DMS114 treated with DMSO at 0.1 percent for 48 hours (cell line): ENCODE measurements around the gene MTM1.

Experiments used
- DNase-seq: peaks from one replicate; lab custom pipeline; 2025; ENCODE audit not compliant: unreplicated experiment; lab: John Stamatoyannopoulos, UW

The MTM1 gene

DNA sequence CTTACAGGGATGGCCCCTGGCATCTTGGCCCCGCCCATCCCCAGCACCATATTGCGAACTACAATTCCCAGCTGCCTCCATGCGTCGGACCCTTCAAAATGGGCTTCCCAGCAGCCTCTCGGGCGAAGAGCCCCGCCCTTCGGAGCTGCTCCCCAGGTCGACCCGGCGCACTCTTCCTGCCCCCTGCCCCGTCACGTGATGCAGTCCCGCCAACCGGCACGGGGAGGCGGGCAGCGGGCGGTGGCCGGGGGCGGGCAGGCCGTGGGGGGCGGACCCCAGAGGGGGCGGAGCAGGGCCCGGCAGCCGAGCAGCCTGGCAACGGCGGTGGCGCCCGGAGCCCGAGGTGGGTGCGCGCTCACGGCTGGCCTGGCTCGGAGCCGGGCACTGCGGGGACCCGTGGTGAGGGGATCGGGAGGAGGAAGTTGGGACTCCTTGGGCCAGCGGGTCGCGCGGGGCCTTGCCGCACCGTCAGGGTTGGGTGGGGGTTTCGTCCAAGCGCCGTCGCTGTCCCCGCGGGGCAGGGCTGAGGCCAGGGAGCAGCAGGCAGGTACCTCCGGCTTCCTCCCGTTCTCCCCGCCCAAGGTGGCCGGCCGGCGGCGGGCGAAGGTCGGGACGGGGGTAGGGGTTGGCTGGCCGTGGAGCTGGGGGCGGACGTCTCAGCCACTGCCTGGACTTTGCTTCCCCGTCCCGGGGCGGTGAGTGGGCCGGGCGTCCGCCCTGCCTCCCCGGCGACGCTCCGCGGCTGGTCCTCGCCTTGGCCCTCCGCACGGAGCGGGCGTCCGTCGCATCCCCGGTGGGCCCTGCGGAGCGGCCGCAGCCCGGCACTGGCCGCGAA is at the start of gene MTM1:
MTM1 (plus strand) TSS at position 302 of the 835 bp plus-strand sequence. CDS start 23,994 bp downstream, outside the sequence.
- DNase-seq = peak; percentile 72

DNA sequence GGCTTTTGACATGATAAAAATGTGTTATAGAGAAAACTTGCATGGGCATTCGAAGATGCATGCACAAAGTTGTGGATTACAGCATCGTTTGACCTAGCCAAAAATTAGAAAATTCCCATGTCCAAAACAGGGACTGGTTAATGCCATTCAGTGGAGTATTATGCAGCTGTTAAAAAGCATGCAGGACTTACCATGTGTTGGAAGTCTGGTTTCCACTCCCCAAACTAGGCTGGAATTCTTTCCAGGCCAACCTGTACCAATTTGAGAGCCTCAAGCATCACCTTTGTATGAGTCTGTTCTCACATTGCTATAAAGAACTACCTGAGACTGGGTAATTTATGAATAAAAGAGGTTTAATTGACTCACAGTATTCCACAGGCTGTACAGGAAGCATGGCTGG is 45.9 kb upstream of the MTM1 start:
- no peak for DNase-seq

GRCh38 chrX:150525061-150525919 is 43.1 kb upstream of the MTM1 start:
- DNase-seq = no peak

DNA sequence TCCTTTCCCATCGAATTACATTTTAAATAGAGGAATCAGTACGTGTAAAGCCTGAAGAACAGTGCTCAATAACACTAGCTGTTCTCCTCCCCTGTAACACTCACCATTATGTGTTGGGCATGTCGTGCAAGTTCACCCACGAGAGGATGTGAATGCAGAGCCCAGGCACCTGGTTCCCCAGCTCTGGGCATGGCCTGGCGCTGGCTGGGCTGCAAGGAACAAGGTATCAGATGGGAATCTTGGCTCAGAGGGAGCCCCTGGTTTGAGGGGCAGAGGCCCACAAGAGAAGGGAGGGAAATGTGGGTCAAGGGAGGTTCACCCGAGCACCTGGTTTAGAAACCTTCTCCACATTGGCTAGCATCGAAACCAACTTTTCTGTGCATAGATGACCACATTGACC is 41.7 kb upstream of the MTM1 start:
- DNase-seq = no peak

DNA sequence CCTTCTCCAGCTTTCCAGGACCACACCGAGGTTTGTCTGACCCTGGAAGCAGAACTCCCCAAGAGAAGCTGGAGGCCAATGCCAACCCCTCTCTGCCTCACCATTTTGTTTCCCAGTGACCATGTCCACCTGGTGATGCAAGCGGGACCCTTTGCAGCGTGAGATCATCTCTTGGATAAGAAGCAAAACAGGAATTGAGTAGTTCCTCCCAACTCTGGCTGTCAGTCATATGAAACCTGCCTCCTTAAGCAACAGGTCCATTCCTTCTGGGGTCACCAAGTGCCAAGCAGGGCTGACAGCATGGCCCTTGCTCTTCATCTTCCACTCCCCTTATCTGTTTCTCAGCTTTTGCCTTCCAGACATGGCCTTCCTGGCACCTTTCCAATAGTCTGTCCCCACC is 41.3 kb upstream of the MTM1 start:
- no peak for DNase-seq

- DNase-seq = no peak
These were observed 38.8 kb upstream of the MTM1 start for GRCh38 chrX:150529587-150529986.

DNA sequence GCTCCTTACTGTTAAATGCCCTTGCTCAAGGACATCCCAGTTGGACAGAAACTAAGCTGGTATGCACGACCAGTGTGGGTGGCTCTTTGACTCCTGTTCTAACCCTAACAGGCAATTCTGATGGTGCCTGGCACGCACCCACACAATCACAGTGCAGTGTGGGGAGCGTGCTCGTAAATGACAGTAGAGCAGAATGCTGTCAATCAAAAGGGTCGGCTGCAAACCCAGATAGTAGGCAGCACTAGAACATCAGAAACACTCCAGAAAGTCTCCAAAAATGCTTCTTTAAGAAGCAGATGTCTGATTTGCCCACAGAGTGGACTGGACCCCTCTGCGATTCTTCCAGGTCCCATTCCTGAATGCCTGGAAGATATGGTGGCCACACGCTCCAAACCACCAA is 37.6 kb upstream of the MTM1 start:
- DNase-seq = no peak

GRCh38 chrX:150531467-150531866 is 37.0 kb upstream of the MTM1 start:
- DNase-seq = no peak

DNA sequence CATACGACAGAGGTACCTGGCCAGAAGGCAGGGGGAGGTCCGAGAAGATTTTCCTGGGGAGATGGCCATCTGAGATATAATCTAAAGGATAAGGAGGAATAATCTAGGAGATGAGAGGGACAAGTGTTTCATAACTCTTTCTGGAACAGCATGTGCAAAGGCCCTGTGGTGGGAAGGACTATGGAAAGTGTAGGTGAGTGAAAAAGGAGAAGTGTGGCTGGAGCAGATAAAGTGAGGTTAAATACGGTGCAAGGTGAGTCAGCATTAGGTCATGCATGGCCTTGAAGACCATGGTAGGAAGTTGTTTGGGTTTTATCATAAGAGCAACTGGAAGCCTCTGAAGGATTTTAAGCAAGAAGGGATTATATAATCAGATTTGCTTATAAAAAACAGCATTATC is 34.6 kb upstream of the MTM1 start:
- DNase-seq = no peak

- DNase-seq = no peak
These were observed 31.8 kb upstream of the MTM1 start for GRCh38 chrX:150536455-150537116.

DNA sequence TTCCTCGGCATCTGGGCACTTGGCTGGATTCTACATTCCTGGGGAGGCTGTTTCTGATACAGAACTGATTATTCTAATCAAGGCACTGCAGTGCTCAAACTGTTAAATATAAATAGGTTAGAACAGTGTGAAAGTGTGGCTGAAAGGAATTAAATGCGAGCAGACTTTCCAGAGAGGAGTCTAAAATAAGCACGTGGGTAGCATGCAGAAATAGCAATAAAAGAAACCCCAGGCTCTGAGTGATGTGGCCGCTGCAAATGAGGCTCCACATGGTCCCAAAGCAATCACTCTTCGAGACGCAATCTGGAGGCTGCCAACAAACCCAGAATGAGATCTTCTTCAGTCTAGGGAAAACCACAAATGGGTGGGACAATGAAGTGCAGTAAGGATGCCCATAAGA is 30.6 kb upstream of the MTM1 start:
- DNase-seq = no peak

DNA sequence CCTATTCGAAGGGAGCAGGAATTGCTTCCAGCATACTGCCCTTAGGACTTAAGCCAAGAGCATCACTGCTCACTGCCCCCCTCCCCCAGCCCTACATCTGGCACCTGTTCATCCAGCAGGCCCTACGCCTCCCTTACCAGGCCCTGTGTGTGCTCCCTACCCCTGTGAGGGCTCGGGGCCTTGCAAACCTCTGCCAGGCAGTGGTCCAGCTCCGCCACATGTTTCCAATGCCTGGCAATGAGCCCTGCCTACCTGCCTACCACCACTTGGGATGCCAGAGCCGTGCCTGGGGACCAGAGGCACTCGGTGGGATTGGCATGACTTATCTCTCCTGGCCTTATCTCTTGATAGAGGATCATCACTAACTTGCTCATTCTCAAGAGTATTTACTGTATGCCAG is 27.5 kb upstream of the MTM1 start:
- no peak for DNase-seq

GRCh38 chrX:150542846-150543229 is 25.6 kb upstream of the MTM1 start:
- DNase-seq = no peak

GRCh38 chrX:150543230-150544155 is 24.9 kb upstream of the MTM1 start:
- DNase-seq = no peak

GRCh38 chrX:150544222-150544787 is 24.1 kb upstream of the MTM1 start:
- no peak for DNase-seq

GRCh38 chrX:150544835-150545770 is 23.3 kb upstream of the MTM1 start:
- DNase-seq = no peak

DNA sequence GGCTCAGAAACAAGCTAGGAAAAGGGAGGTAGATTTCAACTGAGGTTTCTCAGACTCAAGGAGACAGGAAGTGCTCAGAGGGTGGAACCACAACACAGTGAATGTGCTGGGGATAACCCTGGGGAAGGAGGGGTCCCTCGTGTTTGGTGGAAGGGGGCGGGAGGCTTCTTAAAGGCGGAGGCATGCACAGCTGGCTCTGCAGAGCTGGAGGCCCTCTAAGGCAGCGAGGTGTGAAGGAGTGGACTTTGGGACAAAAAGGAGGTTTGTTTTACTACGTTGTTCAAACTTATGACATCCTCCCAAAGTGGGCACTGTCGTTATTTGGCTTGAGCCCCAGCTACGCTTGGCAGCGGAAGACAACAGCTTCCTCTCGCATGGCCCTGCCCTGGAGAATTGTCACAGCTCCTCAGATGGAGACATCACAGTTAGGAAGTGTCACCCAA is 21.7 kb upstream of the MTM1 start:
- no peak for DNase-seq

GRCh38 chrX:150547375-150548115 is 20.9 kb upstream of the MTM1 start:
- DNase-seq = no peak
